Measurements from ENCODE around the gene REEP1. TPM values are rescaled to one million over a fixed set of nuclear protein-coding genes. Genes with fewer than 3 reads are reported as not detected.

Gene REEP1
- total RNA-seq, 1 experiment from 2014 or later: not detected

DNA sequence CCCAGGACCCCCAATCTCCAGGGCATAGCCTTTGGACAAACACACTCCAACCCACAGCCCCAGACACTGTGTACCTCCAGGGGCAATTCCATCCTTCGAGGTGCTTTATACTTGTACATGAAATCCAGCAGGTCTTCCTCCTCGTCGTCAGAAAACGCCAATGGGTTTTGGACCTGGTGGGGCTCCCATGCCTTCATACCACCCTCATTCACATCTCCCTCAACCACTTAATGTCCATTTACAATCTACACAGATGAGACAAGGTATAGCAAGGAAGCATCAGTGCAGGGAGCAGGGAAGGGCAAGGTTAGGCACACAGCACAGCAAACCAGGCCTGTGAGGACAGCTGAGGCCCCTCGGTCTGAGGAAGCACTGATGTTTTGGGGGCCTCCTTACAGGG is 117.5 kb downstream of the REEP1 start:
- no peaks in the 10 kb centered on the region for H3K9me3 Mint-ChIP-seq (ENCODE audit: unreplicated experiment)
- peaks cover 9% of the 10 kb centered on the region for H3K4me1 Mint-ChIP-seq (ENCODE audit: insufficient read depth, unreplicated experiment)
- no peak overlapping the region for H3K4me3 Mint-ChIP-seq (ENCODE audit: unreplicated experiment)
- no TSS peak for BruUV-seq (replicated peaks)
- intact Hi-C loops (cut with micrococcal nuclease): loop anchor here (10.0 kb wide), 2 partner anchors 75 to 405 kb away; partner anchors contain the start of gene RNF103
- DNase-seq (ENCODE audit: unreplicated experiment): no peak
- TF ChIP-seq, protein P1, sequence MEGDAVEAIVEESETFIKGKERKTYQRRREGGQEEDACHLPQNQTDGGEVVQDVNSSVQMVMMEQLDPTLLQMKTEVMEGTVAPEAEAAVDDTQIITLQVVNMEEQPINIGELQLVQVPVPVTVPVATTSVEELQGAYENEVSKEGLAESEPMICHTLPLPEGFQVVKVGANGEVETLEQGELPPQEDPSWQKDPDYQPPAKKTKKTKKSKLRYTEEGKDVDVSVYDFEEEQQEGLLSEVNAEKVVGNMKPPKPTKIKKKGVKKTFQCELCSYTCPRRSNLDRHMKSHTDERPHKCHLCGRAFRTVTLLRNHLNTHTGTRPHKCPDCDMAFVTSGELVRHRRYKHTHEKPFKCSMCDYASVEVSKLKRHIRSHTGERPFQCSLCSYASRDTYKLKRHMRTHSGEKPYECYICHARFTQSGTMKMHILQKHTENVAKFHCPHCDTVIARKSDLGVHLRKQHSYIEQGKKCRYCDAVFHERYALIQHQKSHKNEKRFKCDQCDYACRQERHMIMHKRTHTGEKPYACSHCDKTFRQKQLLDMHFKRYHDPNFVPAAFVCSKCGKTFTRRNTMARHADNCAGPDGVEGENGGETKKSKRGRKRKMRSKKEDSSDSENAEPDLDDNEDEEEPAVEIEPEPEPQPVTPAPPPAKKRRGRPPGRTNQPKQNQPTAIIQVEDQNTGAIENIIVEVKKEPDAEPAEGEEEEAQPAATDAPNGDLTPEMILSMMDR (IDR thresholded peaks at IDR 0.05; ENCODE audit: unreplicated experiment): no peak
- no peak overlapping the region for H3K27ac Mint-ChIP-seq (ENCODE audit: low read depth, unreplicated experiment)
- no peaks in the 10 kb centered on the region for H3K36me3 Mint-ChIP-seq (ENCODE audit: insufficient read depth, unreplicated experiment)
- CTCF ChIA-PET: interaction anchor here (0.6 to 4.3 kb wide), 10 partner anchors 10 to 157 kb away, joined by 3 to 57 read pairs (median 5); no protein-coding TSS in a partner anchor
- POLR2A ChIA-PET: interaction anchor here (0.7 to 1.5 kb wide), 3 partner anchors 118 to 549 kb away, joined by 3 to 4 read pairs (median 3); partner anchors contain the start of gene REEP1
- H3K27me3 Mint-ChIP-seq (ENCODE audit: insufficient read depth, unreplicated experiment): no peaks in the 10 kb centered on the region

DNA sequence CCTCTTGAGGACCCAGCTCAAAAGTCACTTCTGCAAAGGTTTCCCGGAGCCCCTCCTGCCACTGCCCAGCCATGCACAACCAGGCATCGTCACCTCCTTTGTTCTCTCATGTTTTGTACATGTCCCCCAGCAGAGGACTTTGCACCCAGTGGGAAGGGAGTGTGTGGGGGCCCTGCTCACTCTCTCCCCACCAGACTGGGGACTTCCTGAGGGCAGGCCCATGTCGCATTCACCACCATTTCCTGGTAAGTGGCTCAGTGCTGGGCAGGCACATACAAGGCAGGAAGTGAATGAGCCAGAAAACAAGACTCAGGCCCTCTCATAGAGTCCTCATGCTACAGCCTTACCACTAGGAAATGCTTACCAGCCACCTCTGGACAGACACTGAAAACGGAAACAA is 119.3 kb downstream of the REEP1 start:
- Mint-ChIP-seq H3K9me3 (ENCODE audit: unreplicated experiment) (no peaks in the 10 kb centered on the region), H3K4me3 (ENCODE audit: unreplicated experiment) (no peak overlapping the region), H3K36me3 (ENCODE audit: insufficient read depth, unreplicated experiment) (peaks cover 13% of the 10 kb centered on the region), H3K4me1 (ENCODE audit: insufficient read depth, unreplicated experiment) (no peaks in the 10 kb centered on the region), H3K27ac (ENCODE audit: low read depth, unreplicated experiment) (no peak overlapping the region), H3K27me3 (ENCODE audit: insufficient read depth, unreplicated experiment) (no peaks in the 10 kb centered on the region)
- CTCF ChIA-PET: interaction anchor here (0.6 kb wide), 1 partner anchor 33 kb away, joined by 3 read pairs; no protein-coding TSS in a partner anchor
- BruUV-seq (replicated peaks): no TSS peak
- POLR2A ChIA-PET: interaction anchor here (2.1 kb wide), 1 partner anchor 23 kb away, joined by 5 read pairs; the partner anchor contains the start of gene IMMT
- no peak for DNase-seq (ENCODE audit: unreplicated experiment)
- TF ChIP-seq, protein P1 (IDR thresholded peaks at IDR 0.05; ENCODE audit: unreplicated experiment): no peak
- intact Hi-C loops (cut with micrococcal nuclease): no loop called here

DNA sequence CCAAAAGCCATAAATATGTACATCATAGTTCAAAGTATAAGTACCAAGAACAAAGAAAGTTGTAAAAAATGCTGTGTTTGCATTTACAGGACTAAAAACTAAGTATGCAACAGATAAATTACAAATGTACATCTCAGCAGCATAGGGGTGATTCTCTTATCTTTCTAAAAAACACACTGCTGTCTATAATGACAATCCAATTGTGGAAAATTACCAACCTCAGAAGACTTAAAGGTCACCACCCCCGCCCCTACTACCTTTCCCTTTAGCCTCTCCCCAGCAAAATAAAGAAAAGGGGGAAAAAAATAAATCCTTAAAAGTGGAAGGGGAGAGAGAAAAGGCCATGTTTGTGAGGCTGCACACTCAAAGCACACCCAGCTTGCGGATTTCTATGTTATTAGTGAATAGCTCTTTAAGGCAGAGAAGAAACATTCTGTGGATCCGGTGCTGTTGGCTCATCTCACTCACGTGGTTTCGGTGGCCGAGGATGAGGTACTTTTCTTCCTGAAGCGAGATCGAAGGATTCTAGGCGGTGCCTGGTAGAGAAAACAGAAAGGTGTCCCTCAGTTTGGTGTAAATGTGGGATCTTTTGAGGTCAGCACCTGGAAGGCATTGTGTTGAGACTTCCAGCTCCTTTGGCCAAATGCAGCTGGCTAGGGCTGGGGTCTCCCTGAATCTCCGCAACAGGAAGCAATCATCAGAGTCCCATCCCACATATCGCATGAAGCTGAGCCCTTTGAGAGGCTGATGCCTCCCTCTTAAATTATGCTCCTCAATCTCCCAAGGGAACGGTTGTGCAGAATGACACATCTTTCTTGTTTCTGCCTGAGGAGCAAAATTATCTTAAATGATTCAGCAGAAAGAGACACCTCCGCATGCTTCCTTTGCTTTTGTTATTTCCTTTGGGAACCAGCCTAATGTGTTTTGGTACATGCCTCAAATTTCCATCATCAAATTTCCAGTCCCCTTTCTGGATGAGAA is 120.6 kb downstream of the REEP1 start:
- CTCF ChIA-PET: interaction anchor here (2.2 kb wide), 1 partner anchor 156 kb away, joined by 9 read pairs; no protein-coding TSS in a partner anchor
- POLR2A ChIA-PET: interaction anchor here (0.5 to 2.1 kb wide), 7 partner anchors 15 to 238 kb away, joined by 3 to 9 read pairs (median 5); partner anchors contain the start of genes IMMT, KDM3A and MRPL35
- H3K4me3 Mint-ChIP-seq (ENCODE audit: unreplicated experiment): no peak overlapping the region
- TF ChIP-seq, protein P1 (IDR thresholded peaks at IDR 0.05; ENCODE audit: unreplicated experiment): no peak
- peak; percentile 43 for DNase-seq (ENCODE audit: unreplicated experiment)
- BruUV-seq (replicated peaks): no TSS peak
- H3K27ac Mint-ChIP-seq (ENCODE audit: low read depth, unreplicated experiment): no peak overlapping the region
- H3K9me3 Mint-ChIP-seq (ENCODE audit: unreplicated experiment): no peaks in the 10 kb centered on the region
- H3K27me3 Mint-ChIP-seq (ENCODE audit: insufficient read depth, unreplicated experiment): no peaks in the 10 kb centered on the region
- peaks cover 21% of the 10 kb centered on the region for H3K36me3 Mint-ChIP-seq (ENCODE audit: insufficient read depth, unreplicated experiment)
- H3K4me1 Mint-ChIP-seq (ENCODE audit: insufficient read depth, unreplicated experiment): no peaks in the 10 kb centered on the region
- intact Hi-C loops (cut with micrococcal nuclease): no loop called here

DNA sequence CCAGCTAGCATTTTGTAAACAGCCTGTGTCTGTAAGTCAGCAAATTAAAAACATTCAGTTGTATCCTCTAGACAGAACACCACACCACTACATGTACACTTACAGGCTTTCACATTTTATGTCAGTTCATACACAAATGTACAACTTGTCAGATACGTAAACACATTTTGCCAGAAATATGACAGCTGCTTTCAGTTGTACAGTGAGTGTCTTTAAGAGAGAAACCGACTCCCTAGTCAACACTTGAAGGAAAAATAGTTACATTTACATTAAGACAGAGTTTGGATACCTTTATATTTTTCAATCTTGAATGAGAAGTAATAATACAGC is 123.0 kb downstream of the REEP1 start:
- Mint-ChIP-seq H3K9me3 (ENCODE audit: unreplicated experiment) (no peaks in the 10 kb centered on the region), H3K4me3 (ENCODE audit: unreplicated experiment) (no peak overlapping the region), H3K4me1 (ENCODE audit: insufficient read depth, unreplicated experiment) (no peaks in the 10 kb centered on the region), H3K27me3 (ENCODE audit: insufficient read depth, unreplicated experiment) (no peaks in the 10 kb centered on the region), H3K36me3 (ENCODE audit: insufficient read depth, unreplicated experiment) (peaks cover 44% of the 10 kb centered on the region), H3K27ac (ENCODE audit: low read depth, unreplicated experiment) (no peak overlapping the region)
- TF ChIP-seq, protein P1 (IDR thresholded peaks at IDR 0.05; ENCODE audit: unreplicated experiment): no peak
- no peak for DNase-seq (ENCODE audit: unreplicated experiment)
- BruUV-seq (replicated peaks): no TSS peak
- CTCF ChIA-PET: interaction anchor here (2.2 kb wide), 1 partner anchor 158 kb away, joined by 9 read pairs; no protein-coding TSS in a partner anchor
- intact Hi-C loops (cut with micrococcal nuclease): no loop called here
- POLR2A ChIA-PET: interaction anchor here (0.6 to 1.5 kb wide), 4 partner anchors 10 to 400 kb away, joined by 3 to 5 read pairs (median 4); partner anchors contain the start of gene KDM3A

All from MCF 10A (cell line).